ENCODE results near the gene SNX25. TPM values are rescaled to one million over a fixed set of nuclear protein-coding genes. Genes with fewer than 3 reads are reported as not detected.
"Not testable (repeated sequence)": the region's sequence is repeated elsewhere in the genome, so short reads cannot be mapped to it uniquely, and the experiment has no call there.

Gene SNX25
- total RNA-seq, 2 experiments from 2014 or later, result 16.2 to 16.9 TPM

- Mint-ChIP-seq H3K27me3 (no peaks in the 10 kb centered on the region), H3K36me3 (peaks cover 17% of the 10 kb centered on the region), H3K9me3 (ENCODE audit: low read depth) (no peaks in the 10 kb centered on the region), H3K4me1 (peaks cover 26% of the 10 kb centered on the region), H3K27ac (no peak overlapping the region), H3K4me3 (no peak overlapping the region)
- CTCF ChIA-PET, result interaction anchor here (4.8 kb wide), 1 partner anchor 9 kb away, joined by 16 read pairs; no protein-coding TSS in a partner anchor
- ATAC-seq, result no peak
- no peak for DNase-seq
Observed at GRCh38 chr4:185194924-185195888, 14.2 kb upstream of the SNX25 start.

- H3K27ac Mint-ChIP-seq, result no peak overlapping the region
- H3K4me3 Mint-ChIP-seq, result no peak overlapping the region
- peaks cover 9% of the 10 kb centered on the region for H3K36me3 Mint-ChIP-seq
- CTCF ChIA-PET, result interaction anchor here (1.6 to 4.8 kb wide), 3 partner anchors 10 to 157 kb away, joined by 4 to 17 read pairs (median 16); no protein-coding TSS in a partner anchor
- H3K9me3 Mint-ChIP-seq (ENCODE audit: low read depth), result no peaks in the 10 kb centered on the region
- H3K4me1 Mint-ChIP-seq, result peaks cover 24% of the 10 kb centered on the region
- ATAC-seq (no peak), DNase-seq (no peak)
- H3K27me3 Mint-ChIP-seq, result no peaks in the 10 kb centered on the region
Observed at GRCh38 chr4:185196437-185196836, 13.0 kb upstream of the SNX25 start.

GRCh38 chr4:185198189-185198588 lies 11.2 kb upstream of the SNX25 start:
- peaks cover 33% of the 10 kb centered on the region for H3K4me1 Mint-ChIP-seq
- ATAC-seq; H3K27ac Mint-ChIP-seq; H3K9me3 Mint-ChIP-seq (ENCODE audit: low read depth); H3K4me3 Mint-ChIP-seq; H3K36me3 Mint-ChIP-seq; H3K27me3 Mint-ChIP-seq; DNase-seq: not testable (repeated sequence)
- CTCF ChIA-PET, result interaction anchor here (3.4 to 4.8 kb wide), 2 partner anchors 12 to 15 kb away, joined by 16 to 17 read pairs; no protein-coding TSS in a partner anchor

- H3K27ac Mint-ChIP-seq, result peak overlapping the region; percentile 95
- H3K9me3 Mint-ChIP-seq (ENCODE audit: low read depth), result no peaks in the 10 kb centered on the region
- H3K4me3 Mint-ChIP-seq, result peak overlapping the region; percentile 87
- DNase-seq (peak; percentile 63), ATAC-seq (peak; percentile 20)
- peaks cover 46% of the 10 kb centered on the region for H3K4me1 Mint-ChIP-seq
- peaks cover 5% of the 10 kb centered on the region for H3K36me3 Mint-ChIP-seq
- no peaks in the 10 kb centered on the region for H3K27me3 Mint-ChIP-seq
- CTCF ChIA-PET, result interaction anchor here (1.8 kb wide), 1 partner anchor 19 kb away, joined by 6 read pairs; no protein-coding TSS in a partner anchor
Observed at GRCh38 chr4:185201977-185202962, 7.1 kb upstream of the SNX25 start.

GRCh38 chr4:185202984-185203485 lies 6.4 kb upstream of the SNX25 start:
- Mint-ChIP-seq H3K27me3 (no peaks in the 10 kb centered on the region), H3K36me3 (peaks cover 3% of the 10 kb centered on the region), H3K27ac (peak overlapping the region; percentile 95), H3K9me3 (ENCODE audit: low read depth) (no peaks in the 10 kb centered on the region), H3K4me3 (peak overlapping the region; percentile 87), H3K4me1 (peaks cover 43% of the 10 kb centered on the region)
- DNase-seq, result no peak
- CTCF ChIA-PET, result interaction anchor here (1.8 kb wide), 1 partner anchor 20 kb away, joined by 6 read pairs; no protein-coding TSS in a partner anchor
- ATAC-seq, result peak; percentile 6

- H3K36me3 Mint-ChIP-seq, result peaks cover 1% of the 10 kb centered on the region
- H3K9me3 Mint-ChIP-seq (ENCODE audit: low read depth), result no peaks in the 10 kb centered on the region
- peak within 1 kb of the TSS; percentile 87 for H3K4me3 Mint-ChIP-seq
- CTCF ChIA-PET, result interaction anchor here (1.8 kb wide), 1 partner anchor 20 kb away, joined by 6 read pairs; no protein-coding TSS in a partner anchor
- DNase-seq (peak; percentile 82), ATAC-seq (peak; percentile 82)
- H3K27me3 Mint-ChIP-seq, result no peaks in the 10 kb centered on the region
- peak within 1 kb of the TSS; percentile 95 for H3K27ac Mint-ChIP-seq
- H3K4me1 Mint-ChIP-seq, result peaks cover 46% of the 10 kb centered on the region
Observed at GRCh38 chr4:185203486-185204237, 5.7 kb upstream of the SNX25 start, which contains the start of gene CFAP97. Gene CFAP97 (minus strand): TSS chr4:185204000. CDS start chr4:185191196, 12,804 bp downstream.

- peak overlapping the region; percentile 78 for H3K27ac Mint-ChIP-seq
- no peaks in the 10 kb centered on the region for H3K27me3 Mint-ChIP-seq
- H3K9me3 Mint-ChIP-seq (ENCODE audit: low read depth), result no peaks in the 10 kb centered on the region
- CTCF ChIA-PET, result interaction anchor here (1.6 kb wide), 1 partner anchor 102 kb away, joined by 4 read pairs; no protein-coding TSS in a partner anchor
- no peak for DNase-seq
- peaks cover 49% of the 10 kb centered on the region for H3K4me1 Mint-ChIP-seq
- no peak for ATAC-seq
- H3K4me3 Mint-ChIP-seq, result peak overlapping the region; percentile 87
- H3K36me3 Mint-ChIP-seq, result no peaks in the 10 kb centered on the region
Observed at GRCh38 chr4:185204238-185204910, 5.0 kb upstream of the SNX25 start.

GRCh38 chr4:185205073-185205472 lies 4.3 kb upstream of the SNX25 start:
- not testable (repeated sequence) for DNase-seq; ATAC-seq; H3K9me3 Mint-ChIP-seq (ENCODE audit: low read depth); H3K36me3 Mint-ChIP-seq; H3K27me3 Mint-ChIP-seq
- Mint-ChIP-seq H3K4me3 (peak overlapping the region; percentile 87), H3K27ac (peak overlapping the region; percentile 78), H3K4me1 (peaks cover 49% of the 10 kb centered on the region)
- CTCF ChIA-PET, result interaction anchor here (1.6 kb wide), 1 partner anchor 101 kb away, joined by 4 read pairs; no protein-coding TSS in a partner anchor

- H3K27me3 Mint-ChIP-seq, result no peaks in the 10 kb centered on the region
- H3K36me3 Mint-ChIP-seq, result no peaks in the 10 kb centered on the region
- H3K4me3 Mint-ChIP-seq, result no peak overlapping the region
- H3K4me1 Mint-ChIP-seq, result peaks cover 51% of the 10 kb centered on the region
- CTCF ChIA-PET, result interaction anchor here (1.6 kb wide), 1 partner anchor 100 kb away, joined by 4 read pairs; no protein-coding TSS in a partner anchor
- no peak for DNase-seq
- H3K9me3 Mint-ChIP-seq (ENCODE audit: low read depth), result no peaks in the 10 kb centered on the region
- no peak overlapping the region for H3K27ac Mint-ChIP-seq
- ATAC-seq, result no peak
Observed at GRCh38 chr4:185205697-185206342, 3.6 kb upstream of the SNX25 start.

GRCh38 chr4:185207466-185207865 lies 1.9 kb upstream of the SNX25 start:
- ATAC-seq (no peak), DNase-seq (no peak)
- CTCF ChIA-PET, result no interaction called here
- Mint-ChIP-seq H3K27me3 (no peaks in the 10 kb centered on the region), H3K36me3 (no peaks in the 10 kb centered on the region), H3K27ac (no peak overlapping the region), H3K4me3 (no peak overlapping the region), H3K9me3 (ENCODE audit: low read depth) (no peaks in the 10 kb centered on the region), H3K4me1 (peaks cover 51% of the 10 kb centered on the region)

GRCh38 chr4:185209852-185210101 lies 379 bp downstream of the SNX25 start:
- H3K9me3 Mint-ChIP-seq (ENCODE audit: low read depth); H3K27me3 Mint-ChIP-seq; DNase-seq; H3K36me3 Mint-ChIP-seq; H3K27ac Mint-ChIP-seq; H3K4me3 Mint-ChIP-seq: not testable (repeated sequence)
- H3K4me1 Mint-ChIP-seq, result peaks cover 37% of the 10 kb centered on the region
- CTCF ChIA-PET, result interaction anchor here (1.1 to 2.2 kb wide), 4 partner anchors 10 to 186 kb away, joined by 3 to 8 read pairs (median 4); partner anchors contain the start of genes ANKRD37 and LRP2BP
- ATAC-seq, result peak; percentile 47

All from activated CD8-positive, alpha-beta memory T cell treated with anti-CD3 and anti-CD28 coated beads, Interleukin-2, amount 10 ng/mL, durations not matched to agents 7 days and 5 days (primary cell).